Stimulated activated CD4-positive, alpha-beta T cell treated with anti-CD3 and anti-CD28 coated beads, TNF-alpha, amount 100 ng/mL, for 24 hours (primary cell): ENCODE results near the gene PRDM12.
"Not testable (repeated sequence)": the region's sequence is repeated elsewhere in the genome, so short reads cannot be mapped to it uniquely, and the experiment has no call there.

Experiments
- DNase-seq, 3 experiments: peaks; one replicate each; pipeline ENCODE4 v3.0.0-alpha.2; 2020; ENCODE audit warnings: low read depth in 3 of 3

The PRDM12 gene

DNA sequence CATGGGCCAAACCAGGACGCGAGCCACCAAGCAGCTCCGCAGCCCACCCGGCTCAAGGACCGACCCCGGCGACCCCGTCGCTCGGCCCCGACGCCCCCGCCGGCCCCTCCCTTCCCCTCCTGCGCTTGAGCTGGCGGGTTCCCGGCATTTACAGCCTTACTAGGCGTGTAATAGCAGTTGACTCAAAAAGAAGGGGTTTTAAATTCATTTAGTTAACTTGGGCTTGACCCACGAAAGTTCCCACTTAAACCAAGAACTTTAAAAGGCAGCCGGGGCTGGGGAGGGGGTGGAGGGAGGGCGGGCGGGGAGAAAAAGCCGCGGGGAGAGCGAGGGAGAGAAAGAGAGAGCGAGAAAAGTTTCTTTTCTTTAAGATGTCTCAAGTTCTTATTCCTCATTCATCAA, 636 bp downstream of the PRDM12 start:
- no peak for DNase-seq

DNA sequence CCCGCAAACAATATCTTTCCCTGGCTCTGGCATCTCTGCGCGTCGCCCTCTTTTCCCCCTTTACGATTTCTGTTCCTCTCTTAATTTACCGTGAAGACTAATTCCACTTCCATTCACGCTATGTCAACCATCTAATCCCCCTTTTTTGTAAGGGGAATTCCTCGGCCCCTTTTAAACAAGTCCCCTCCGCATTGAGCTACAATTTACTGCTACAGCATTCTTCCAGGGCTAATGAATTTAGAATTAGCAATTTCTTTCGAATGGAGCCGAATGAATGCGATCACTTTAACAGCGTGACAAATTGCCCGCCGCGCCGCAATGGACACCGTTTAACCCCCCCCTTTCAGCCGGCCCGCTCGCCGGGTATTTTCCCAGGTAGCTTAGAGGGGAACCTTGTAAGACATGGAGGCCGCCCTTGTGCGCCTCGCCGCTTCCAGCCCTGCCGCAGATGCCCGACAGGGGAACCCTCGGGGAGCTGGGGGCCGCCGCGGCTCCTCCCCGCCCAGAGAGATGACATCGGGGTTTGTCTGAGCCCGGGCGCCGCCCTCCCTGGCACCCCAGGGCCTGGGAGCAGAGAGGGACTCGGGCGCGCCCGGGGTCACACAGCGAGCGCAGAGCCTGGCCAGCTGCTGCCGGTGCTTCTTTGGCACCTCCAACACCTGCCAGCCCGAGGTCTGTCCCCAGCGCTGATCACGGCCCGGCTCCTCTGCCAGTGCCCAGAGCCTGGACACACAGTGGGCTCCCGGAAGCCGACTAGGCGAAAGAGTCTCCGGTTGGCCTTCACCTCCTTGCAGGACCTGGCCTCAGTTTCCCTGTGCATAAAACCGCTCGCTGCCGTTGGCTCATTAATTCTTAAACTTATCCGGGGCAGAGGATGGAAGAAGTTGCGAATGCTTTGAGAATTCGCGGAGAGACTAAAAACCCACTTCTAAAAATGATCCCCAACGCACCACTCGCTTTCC, 1.3 kb downstream of the PRDM12 start:
- no peak for DNase-seq

GRCh38 chr9:130666393-130667119, 2.2 kb downstream of the PRDM12 start:
- no peak for DNase-seq

GRCh38 chr9:130667120-130667435, 2.7 kb downstream of the PRDM12 start:
- DNase-seq = no peak

GRCh38 chr9:130668196-130668595, 3.8 kb downstream of the PRDM12 start:
- DNase-seq = no peak

- DNase-seq = no peak
These were observed 4.3 kb downstream of the PRDM12 start for GRCh38 chr9:130668659-130669058.

GRCh38 chr9:130669965-130670364, 5.6 kb downstream of the PRDM12 start:
- no peak for DNase-seq

DNA sequence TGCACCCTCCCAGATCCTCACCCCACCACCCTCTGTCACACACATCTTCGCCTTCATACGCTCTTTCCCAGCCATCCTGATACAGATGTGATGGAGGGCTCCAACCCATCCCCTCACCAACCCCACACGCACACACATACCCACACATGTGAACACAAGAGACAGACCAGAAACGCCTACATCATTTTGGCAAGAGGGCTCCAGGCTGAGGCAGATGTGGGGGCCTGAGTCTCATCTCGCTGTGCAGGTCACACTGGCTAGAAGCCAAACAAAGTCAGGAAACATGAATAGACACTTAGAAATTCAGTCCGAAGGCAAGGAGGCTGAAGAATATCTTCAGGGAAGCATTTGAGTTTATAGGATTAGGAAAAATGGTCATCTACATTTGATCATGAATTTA, 6.2 kb downstream of the PRDM12 start:
- DNase-seq = no peak

DNA sequence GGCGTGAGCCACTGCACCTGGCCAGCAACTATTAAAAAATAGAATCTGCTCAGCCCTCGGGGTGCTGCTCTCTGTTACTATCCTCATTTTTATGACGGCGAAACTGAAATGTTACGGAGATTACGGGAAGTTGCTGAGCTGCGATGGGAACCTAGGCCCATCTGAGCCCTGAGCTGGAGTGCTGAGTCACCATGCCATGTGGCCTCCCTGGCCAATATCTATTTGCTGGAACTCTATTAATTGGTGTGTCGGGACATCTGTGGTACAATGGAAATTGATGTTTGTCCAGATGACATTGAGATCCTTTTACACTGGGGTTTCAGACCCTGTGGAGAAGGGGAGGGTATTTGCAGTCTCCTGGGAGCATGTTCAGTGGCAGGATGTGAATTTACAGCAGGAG, 8.1 kb downstream of the PRDM12 start:
- DNase-seq = no peak

GRCh38 chr9:130672933-130673615, 8.7 kb downstream of the PRDM12 start:
- no peak for DNase-seq

- DNase-seq = no peak
These were observed 11.0 kb downstream of the PRDM12 start for GRCh38 chr9:130675396-130675795.

- no peak for DNase-seq
These were observed 12.9 kb downstream of the PRDM12 start for GRCh38 chr9:130677252-130677651.

DNA sequence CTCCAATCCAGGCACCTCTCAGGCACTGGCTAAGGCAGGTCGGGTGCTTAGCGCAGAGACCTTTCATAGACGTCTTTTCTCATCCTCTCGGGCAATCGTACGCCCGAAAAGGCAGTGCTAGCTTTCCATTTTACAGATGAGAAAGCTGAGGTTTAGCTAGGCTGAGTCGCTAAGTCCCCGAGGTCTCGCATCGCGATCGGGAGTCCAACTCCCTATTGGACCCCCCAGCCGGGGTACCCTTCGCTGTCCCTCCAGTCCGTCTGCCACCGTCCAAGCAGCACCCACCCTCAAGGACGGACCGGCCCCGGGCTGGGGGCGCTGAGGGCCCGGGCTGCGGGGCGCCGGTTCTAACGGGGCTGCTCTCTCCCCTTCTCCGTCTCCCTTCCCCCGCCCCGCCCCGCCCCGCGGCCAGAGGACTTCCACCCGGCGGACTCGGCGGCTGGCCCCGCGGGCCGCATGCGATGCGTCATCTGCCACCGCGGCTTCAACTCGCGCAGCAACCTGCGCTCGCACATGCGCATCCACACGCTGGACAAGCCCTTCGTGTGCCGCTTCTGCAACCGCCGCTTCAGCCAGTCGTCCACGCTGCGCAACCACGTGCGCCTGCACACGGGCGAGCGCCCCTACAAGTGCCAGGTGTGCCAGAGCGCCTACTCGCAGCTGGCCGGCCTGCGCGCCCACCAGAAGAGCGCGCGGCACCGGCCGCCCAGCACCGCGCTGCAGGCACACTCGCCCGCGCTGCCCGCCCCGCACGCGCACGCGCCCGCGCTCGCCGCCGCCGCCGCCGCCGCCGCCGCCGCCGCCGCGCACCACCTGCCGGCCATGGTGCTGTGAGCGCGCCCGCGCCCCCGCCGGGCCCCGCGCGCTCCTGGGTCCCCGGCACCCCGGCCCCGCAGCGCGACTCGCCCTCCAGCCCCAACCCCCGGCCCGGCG, 16.7 kb downstream of the PRDM12 start:
- DNase-seq = peak in 2 of 3 experiments; percentile 44 to 76

- DNase-seq = no peak
These were observed 17.5 kb downstream of the PRDM12 start for GRCh38 chr9:130681769-130682420.

DNA sequence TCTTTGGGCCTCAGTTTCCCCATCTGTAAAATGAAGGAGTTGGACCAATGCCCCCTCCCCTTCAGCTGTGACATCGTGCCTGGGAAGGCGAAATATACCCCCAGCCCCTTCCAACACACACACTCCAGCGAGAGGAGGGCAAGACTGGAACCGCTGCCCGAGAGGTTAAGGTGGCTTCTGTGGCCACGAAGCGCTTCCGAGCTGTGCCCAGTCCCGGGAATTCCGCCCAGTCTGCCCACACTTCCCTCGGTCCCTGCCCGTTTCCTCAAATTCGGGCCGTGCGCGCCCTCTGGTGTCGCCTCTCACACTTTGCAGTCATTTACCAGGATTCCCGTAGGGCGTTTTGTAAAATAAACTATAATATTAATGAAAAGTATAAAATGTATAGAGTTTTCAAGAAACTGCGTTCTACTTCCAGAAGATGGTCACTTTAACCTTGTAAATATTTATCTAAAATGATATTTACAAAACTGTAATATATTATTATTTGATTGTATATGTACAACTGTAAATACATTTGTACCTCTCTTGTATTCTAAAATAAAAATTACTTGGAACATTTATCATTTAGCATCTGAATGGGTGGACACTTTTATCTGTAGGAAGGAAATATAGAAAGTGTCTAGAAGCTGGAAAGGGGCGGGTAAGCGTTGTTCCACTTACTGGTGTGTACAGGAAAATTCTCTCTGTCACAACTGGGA, 18.2 kb downstream of the PRDM12 start:
- peak in 2 of 3 experiments; percentile 26 to 57 for DNase-seq

DNA sequence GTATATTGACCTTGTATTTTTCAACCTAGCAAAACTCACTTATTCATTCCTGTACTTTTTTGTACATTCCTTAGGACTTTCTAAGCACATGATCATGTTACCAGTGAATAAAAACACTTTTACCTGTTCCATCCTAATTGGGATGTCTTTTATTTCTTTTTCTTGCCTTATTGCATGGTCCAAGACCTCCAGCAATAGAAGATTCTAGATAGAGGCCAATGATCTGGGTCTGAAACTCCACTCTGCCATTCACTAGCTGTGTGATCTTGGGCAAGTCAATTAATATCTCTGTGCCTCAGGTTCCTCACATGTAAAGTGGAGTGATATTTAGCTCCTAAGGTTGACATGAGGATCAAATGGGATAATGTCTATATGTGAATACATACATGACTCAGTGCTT, 20.7 kb downstream of the PRDM12 start:
- DNase-seq = no peak

DNA sequence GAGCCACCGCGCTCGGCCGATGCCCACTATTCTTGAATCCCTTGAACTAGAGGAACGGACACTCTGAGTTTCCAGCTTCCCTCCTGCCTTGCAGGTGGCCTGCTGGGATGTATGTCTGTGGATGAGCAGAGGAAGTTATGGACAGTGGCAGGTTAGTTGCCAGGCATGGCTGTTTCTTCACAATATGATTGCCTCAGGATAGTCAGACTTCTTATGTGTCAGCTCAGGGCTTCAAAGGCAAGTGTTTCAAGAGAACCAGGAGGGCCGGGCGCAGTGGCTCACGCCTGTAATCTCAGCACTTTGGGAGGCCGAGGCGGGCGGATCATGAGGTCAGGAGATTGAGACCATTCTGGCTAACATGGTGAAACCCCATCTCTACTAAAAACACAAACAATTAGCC, 21.6 kb downstream of the PRDM12 start:
- not testable (repeated sequence) for DNase-seq

DNA sequence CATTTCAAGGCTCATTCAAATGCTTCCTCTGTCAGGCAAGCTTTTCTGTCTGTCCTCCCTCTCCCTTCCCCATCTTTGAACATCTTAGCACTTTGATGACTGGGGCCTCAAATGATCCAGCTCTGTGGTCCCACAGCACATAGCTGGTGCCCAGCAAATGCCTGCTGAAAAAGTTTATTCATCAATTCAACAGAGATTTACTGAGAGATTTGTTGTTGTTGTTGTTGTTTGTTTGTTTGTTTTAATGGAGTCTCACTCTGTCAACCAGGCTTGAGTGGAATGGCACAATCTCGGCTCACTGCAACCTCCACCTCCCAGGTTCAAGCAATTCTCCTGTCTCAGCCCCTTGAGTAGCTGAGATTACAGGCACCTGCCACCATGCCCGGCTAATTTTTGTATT, 23.2 kb downstream of the PRDM12 start:
- DNase-seq = no peak

DNA sequence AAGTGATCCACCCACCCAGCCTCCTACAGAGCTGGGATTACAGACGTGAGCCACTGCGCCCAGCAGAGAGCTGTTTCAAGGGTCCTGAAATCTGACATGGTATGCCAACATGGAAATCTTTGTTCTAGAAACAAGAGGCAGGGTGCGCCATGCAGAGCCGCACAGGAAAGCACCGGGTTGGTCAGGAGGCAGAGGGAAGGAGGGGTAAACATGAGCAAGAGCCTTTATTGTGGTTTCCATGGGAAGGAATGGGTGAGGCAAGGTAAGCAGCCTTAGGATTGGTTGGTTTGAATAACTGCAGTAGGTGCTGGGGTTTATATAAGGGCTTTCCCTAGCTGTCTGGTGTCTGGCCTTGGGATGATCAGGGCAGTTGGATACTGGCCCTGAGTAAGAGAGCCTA, 23.7 kb downstream of the PRDM12 start:
- no peak for DNase-seq

DNA sequence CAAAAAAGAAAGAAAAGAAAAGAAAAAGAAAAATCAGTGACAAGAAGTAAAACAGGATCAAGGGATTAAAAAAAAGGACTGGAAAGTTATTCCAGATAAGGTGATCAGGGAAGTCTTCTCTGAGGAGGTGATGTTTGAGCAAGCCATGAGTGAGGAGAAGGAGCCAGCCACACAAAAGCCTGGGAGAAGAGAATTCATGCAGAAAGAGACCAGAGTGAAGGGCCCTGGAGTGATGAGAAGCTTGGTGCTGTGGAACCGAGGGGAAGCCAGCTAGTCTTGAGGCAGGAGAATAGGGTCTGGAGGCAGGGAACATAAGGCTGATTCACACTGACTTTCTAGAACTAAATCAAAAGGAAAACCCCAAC, 25.2 kb downstream of the PRDM12 start:
- no peak for DNase-seq
